Measurements from ENCODE around the gene PHGDH.

Gene PHGDH

GRCh38 chr1:119744598-119744942, 32.8 kb downstream of the PHGDH start:
- TF ChIP-seq POLR2A (IDR thresholded peaks at IDR 0.05; ENCODE audit: low read length), result no peak
- DNase-seq, result no peak

- no peak for DNase-seq
- TF ChIP-seq POLR2A (IDR thresholded peaks at IDR 0.05; ENCODE audit: low read length) (no peak), GATA1 (IDR thresholded peaks at IDR 0.05; ENCODE audit: low read depth, low read length) (no peak)
Measured at GRCh38 chr1:119745034-119745433, 33.3 kb downstream of the PHGDH start.

- DNase-seq, result no peak
Measured at GRCh38 chr1:119747451-119747850, 35.7 kb downstream of the PHGDH start.

GRCh38 chr1:119748040-119748439, 36.3 kb downstream of the PHGDH start:
- TF ChIP-seq POLR2A (IDR thresholded peaks at IDR 0.05; ENCODE audit: low read length) (no peak), GATA1 (IDR thresholded peaks at IDR 0.05; ENCODE audit: low read depth, low read length) (no peak)
- no peak for DNase-seq

More at GRCh38 chr1:119747451-119747850, 35.7 kb downstream of the PHGDH start:
- TF ChIP-seq GATA1 (IDR thresholded peaks at IDR 0.05; ENCODE audit: low read depth, low read length) (no peak), POLR2A (IDR thresholded peaks at IDR 0.05; ENCODE audit: low read length) (no peak)

GRCh38 chr1:119752592-119752991, 40.9 kb downstream of the PHGDH start:
- TF ChIP-seq GATA1 (IDR thresholded peaks at IDR 0.05; ENCODE audit: low read depth, low read length), result no peak
- TF ChIP-seq POLR2A (IDR thresholded peaks at IDR 0.05; ENCODE audit: low read length), result no peak
- DNase-seq, result no peak

- TF ChIP-seq GATA1 (IDR thresholded peaks at IDR 0.05; ENCODE audit: low read depth, low read length), result no peak
- TF ChIP-seq POLR2A (IDR thresholded peaks at IDR 0.05; ENCODE audit: low read length), result no peak
- DNase-seq, result no peak
Measured at GRCh38 chr1:119758584-119758983, 46.9 kb downstream of the PHGDH start.

- TF ChIP-seq POLR2A (IDR thresholded peaks at IDR 0.05; ENCODE audit: low read length) (no peak), GATA1 (IDR thresholded peaks at IDR 0.05; ENCODE audit: low read depth, low read length) (no peak)
- DNase-seq, result no peak
Measured at GRCh38 chr1:119762409-119762808, 50.7 kb downstream of the PHGDH start.

GRCh38 chr1:119762953-119763352, 51.2 kb downstream of the PHGDH start:
- TF ChIP-seq GATA1 (IDR thresholded peaks at IDR 0.05; ENCODE audit: low read depth, low read length) (no peak), POLR2A (IDR thresholded peaks at IDR 0.05; ENCODE audit: low read length) (no peak)
- no peak for DNase-seq

- no peak for DNase-seq
- TF ChIP-seq GATA1 (IDR thresholded peaks at IDR 0.05; ENCODE audit: low read depth, low read length) (no peak), POLR2A (IDR thresholded peaks at IDR 0.05; ENCODE audit: low read length) (no peak)
Measured at GRCh38 chr1:119764220-119764619, 52.5 kb downstream of the PHGDH start.

- no peak for TF ChIP-seq GATA1 (IDR thresholded peaks at IDR 0.05; ENCODE audit: low read depth, low read length)
- no peak for TF ChIP-seq POLR2A (IDR thresholded peaks at IDR 0.05; ENCODE audit: low read length)
- no peak for DNase-seq
Measured at GRCh38 chr1:119766374-119766794, 54.6 kb downstream of the PHGDH start.

GRCh38 chr1:119767486-119767885, 55.8 kb downstream of the PHGDH start:
- TF ChIP-seq GATA1 (IDR thresholded peaks at IDR 0.05; ENCODE audit: low read depth, low read length), result no peak
- TF ChIP-seq POLR2A (IDR thresholded peaks at IDR 0.05; ENCODE audit: low read length), result no peak

GRCh38 chr1:119768778-119769177, 57.0 kb downstream of the PHGDH start, which contains the start of gene HMGCS2:
Gene HMGCS2 (minus strand): TSS chr1:119768905. CDS start chr1:119768844, 61 bp downstream.
- no peak for TF ChIP-seq POLR2A (IDR thresholded peaks at IDR 0.05; ENCODE audit: low read length)
- no peak for TF ChIP-seq GATA1 (IDR thresholded peaks at IDR 0.05; ENCODE audit: low read depth, low read length)
- no peak for DNase-seq

More at GRCh38 chr1:119767486-119767885, 55.8 kb downstream of the PHGDH start:
- DNase-seq, result no peak

GRCh38 chr1:119771016-119771415, 59.3 kb downstream of the PHGDH start:
- no peak for DNase-seq
- TF ChIP-seq POLR2A (IDR thresholded peaks at IDR 0.05; ENCODE audit: low read length), result no peak
- TF ChIP-seq GATA1 (IDR thresholded peaks at IDR 0.05; ENCODE audit: low read depth, low read length), result no peak

- DNase-seq, result no peak
- TF ChIP-seq GATA1 (IDR thresholded peaks at IDR 0.05; ENCODE audit: low read depth, low read length), result no peak
- TF ChIP-seq POLR2A (IDR thresholded peaks at IDR 0.05; ENCODE audit: low read length), result no peak
Measured at GRCh38 chr1:119771770-119772169, 60.0 kb downstream of the PHGDH start.

- TF ChIP-seq GATA1 (IDR thresholded peaks at IDR 0.05; ENCODE audit: low read depth, low read length), result no peak
- no peak for TF ChIP-seq POLR2A (IDR thresholded peaks at IDR 0.05; ENCODE audit: low read length)
- no peak for DNase-seq
Measured at GRCh38 chr1:119772298-119772697, 60.6 kb downstream of the PHGDH start.

- DNase-seq, result no peak
- TF ChIP-seq POLR2A (IDR thresholded peaks at IDR 0.05; ENCODE audit: low read length) (no peak), GATA1 (IDR thresholded peaks at IDR 0.05; ENCODE audit: low read depth, low read length) (no peak)
Measured at GRCh38 chr1:119773711-119774241, 62.0 kb downstream of the PHGDH start.
